Measurements from ENCODE around the gene C21orf91. TPM values are rescaled to one million over a fixed set of nuclear protein-coding genes. Genes with fewer than 3 reads are reported as not detected.

Gene C21orf91
- 1.6 to 2.5 TPM (median 2.1 TPM) in 5 replicates for total RNA-seq (2022; extraction: Qiagen RNA extraction)

DNA sequence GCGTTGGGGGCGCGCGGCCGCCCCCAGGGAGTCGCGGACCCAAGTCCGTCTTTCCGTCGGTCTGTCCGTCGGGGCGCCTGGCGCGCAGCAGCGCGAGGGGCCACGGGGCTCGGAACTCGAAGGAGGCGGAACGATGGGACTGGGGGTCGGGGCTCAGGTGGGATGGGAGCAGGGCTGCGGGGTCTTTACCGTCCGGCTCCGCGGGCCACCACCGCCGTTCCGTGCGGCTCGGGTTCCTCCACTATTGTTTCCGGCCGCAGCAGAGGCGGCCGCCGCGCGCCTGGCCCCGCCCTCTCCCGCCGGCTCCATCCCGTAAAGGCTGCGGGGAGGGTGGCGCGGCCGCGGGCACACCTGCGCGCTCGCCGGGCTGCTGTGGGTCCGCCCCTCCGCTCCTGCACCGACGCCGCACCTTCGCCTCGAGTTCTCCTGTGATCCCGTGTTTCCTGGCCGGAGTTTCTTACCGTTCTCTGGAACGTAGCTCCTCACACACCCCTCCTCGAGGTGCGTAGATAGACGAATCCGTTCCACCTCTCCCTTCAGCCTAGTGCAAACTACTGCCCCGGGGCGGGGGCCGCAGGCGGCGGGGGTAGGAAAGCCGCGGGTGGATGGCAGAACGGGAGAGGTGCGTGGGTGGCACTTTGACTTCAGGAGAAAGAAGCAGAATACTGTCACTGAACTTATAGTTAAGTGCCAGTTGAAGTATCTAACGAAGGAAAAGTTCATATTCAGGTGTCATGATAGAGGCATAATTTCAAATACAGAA is at the start of gene C21orf91:
Gene C21orf91, minus strand, starts transcription at position 243 of the 763 bp plus-strand sequence. CDS start 1,038 bp downstream, outside the sequence.

Other genes with a start within 250 kb of the C21orf91 start
- 20.5 to 26.1 TPM (median 25.7 TPM) in 5 replicates for gene BTG3, start 206.5 kb downstream of the C21orf91 start, total RNA-seq (2022; extraction: Qiagen RNA extraction)